ENCODE measurements around the gene ORC6. TPM values are rescaled to one million over a fixed set of nuclear protein-coding genes. Genes with fewer than 3 reads are reported as not detected.

Gene ORC6
- total RNA-seq, 2 experiments from 2014 or later: 3.7 to 3.8 TPM

DNA sequence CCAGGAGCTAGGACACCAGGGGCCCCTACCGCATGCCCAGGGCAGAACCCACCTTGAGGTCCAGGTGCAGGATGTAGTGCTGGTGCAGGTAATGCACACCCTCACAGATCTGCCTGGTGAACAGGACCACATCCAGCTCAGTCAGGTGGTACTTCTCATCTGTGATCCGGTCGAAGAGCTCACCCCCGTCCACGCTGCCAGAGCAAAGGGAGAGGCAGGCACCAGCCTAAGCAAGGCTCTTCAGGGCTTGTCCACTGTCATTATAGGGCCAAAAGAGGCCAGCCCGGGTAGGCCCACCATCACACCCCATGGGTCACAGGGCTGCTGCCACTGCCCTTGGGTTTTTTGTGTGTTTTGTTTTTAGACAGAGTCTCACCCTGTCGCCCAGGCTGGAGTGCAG, 37.7 kb downstream of the ORC6 start:
- Mint-ChIP-seq H3K9me3 (peaks cover 5% of the 10 kb centered on the region), H3K36me3 (ENCODE audit: low read depth) (no peaks in the 10 kb centered on the region), H3K4me1 (ENCODE audit: low read depth) (no peaks in the 10 kb centered on the region), H3K27ac (no peak overlapping the region), H3K27me3 (no peaks in the 10 kb centered on the region), H3K4me3 (no peak overlapping the region)
- DNase-seq: no peak
- H3K27me3 ChIP-seq (ENCODE audit: control insufficient read depth in 1 of 2, insufficient read depth in 2 of 2, low read length in 2 of 2): no peaks in the 10 kb centered on the region
- TF ChIP-seq, protein P1, sequence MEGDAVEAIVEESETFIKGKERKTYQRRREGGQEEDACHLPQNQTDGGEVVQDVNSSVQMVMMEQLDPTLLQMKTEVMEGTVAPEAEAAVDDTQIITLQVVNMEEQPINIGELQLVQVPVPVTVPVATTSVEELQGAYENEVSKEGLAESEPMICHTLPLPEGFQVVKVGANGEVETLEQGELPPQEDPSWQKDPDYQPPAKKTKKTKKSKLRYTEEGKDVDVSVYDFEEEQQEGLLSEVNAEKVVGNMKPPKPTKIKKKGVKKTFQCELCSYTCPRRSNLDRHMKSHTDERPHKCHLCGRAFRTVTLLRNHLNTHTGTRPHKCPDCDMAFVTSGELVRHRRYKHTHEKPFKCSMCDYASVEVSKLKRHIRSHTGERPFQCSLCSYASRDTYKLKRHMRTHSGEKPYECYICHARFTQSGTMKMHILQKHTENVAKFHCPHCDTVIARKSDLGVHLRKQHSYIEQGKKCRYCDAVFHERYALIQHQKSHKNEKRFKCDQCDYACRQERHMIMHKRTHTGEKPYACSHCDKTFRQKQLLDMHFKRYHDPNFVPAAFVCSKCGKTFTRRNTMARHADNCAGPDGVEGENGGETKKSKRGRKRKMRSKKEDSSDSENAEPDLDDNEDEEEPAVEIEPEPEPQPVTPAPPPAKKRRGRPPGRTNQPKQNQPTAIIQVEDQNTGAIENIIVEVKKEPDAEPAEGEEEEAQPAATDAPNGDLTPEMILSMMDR (IDR thresholded peaks at IDR 0.05): no peak
- H3K36me3 ChIP-seq (ENCODE audit: insufficient read depth, low read length): no peaks in the 10 kb centered on the region
- no peak overlapping the region for H3K4me3 ChIP-seq (ENCODE audit: low read length)
- no peak for ATAC-seq (ENCODE audit: poor library complexity)
- no peaks in the 10 kb centered on the region for H3K4me1 ChIP-seq (ENCODE audit: insufficient read depth, low read length)
- ChIA-PET POLR2A (no interaction called here), CTCF (no interaction called here)
- intact Hi-C loops (cut with DNase I, micrococcal nuclease): no loop called here
- no peak overlapping the region for H3K27ac ChIP-seq (ENCODE audit: low read depth in 1 of 2, low read length in 2 of 2)
- H3K9me3 ChIP-seq (ENCODE audit: control insufficient read depth in 1 of 2, insufficient read depth in 1 of 2, low read length in 2 of 2): peaks cover 0 to 4% of the 10 kb centered on the region in 2 experiments

- peaks cover 0 to 4% of the 10 kb centered on the region in 2 experiments for H3K9me3 ChIP-seq (ENCODE audit: control insufficient read depth in 1 of 2, insufficient read depth in 1 of 2, low read length in 2 of 2)
- CTCF ChIA-PET: no interaction called here
- no peak overlapping the region for H3K27ac ChIP-seq (ENCODE audit: low read depth in 1 of 2, low read length in 2 of 2)
- H3K4me1 ChIP-seq (ENCODE audit: insufficient read depth, low read length): no peaks in the 10 kb centered on the region
- DNase-seq (no peak), ATAC-seq (ENCODE audit: poor library complexity) (no peak)
- Mint-ChIP-seq H3K27me3 (no peaks in the 10 kb centered on the region), H3K36me3 (ENCODE audit: low read depth) (no peaks in the 10 kb centered on the region), H3K9me3 (peaks cover 5% of the 10 kb centered on the region), H3K4me3 (no peak overlapping the region), H3K4me1 (ENCODE audit: low read depth) (no peaks in the 10 kb centered on the region), H3K27ac (no peak overlapping the region)
- H3K27me3 ChIP-seq (ENCODE audit: control insufficient read depth in 1 of 2, insufficient read depth in 2 of 2, low read length in 2 of 2): no peaks in the 10 kb centered on the region
- TF ChIP-seq, protein P1 (IDR thresholded peaks at IDR 0.05): no peak
- no peak overlapping the region for H3K4me3 ChIP-seq (ENCODE audit: low read length)
- POLR2A ChIA-PET: no interaction called here
- intact Hi-C loops (cut with DNase I, micrococcal nuclease): no loop called here
- no peaks in the 10 kb centered on the region for H3K36me3 ChIP-seq (ENCODE audit: insufficient read depth, low read length)
Measured at GRCh38 chr16:46727630-46728029, 38.2 kb downstream of the ORC6 start.

- Histone ChIP-seq H3K36me3 (ENCODE audit: insufficient read depth, low read length) (no peaks in the 10 kb centered on the region), H3K4me1 (ENCODE audit: insufficient read depth, low read length) (no peaks in the 10 kb centered on the region), H3K4me3 (ENCODE audit: low read length) (no peak overlapping the region), H3K27me3 (ENCODE audit: control insufficient read depth in 1 of 2, insufficient read depth in 2 of 2, low read length in 2 of 2) (no peaks in the 10 kb centered on the region), H3K9me3 (ENCODE audit: control insufficient read depth in 1 of 2, insufficient read depth in 1 of 2, low read length in 2 of 2) (peaks cover 0 to under 1% of the 10 kb centered on the region in 2 experiments), H3K27ac (ENCODE audit: low read depth in 1 of 2, low read length in 2 of 2) (no peak overlapping the region)
- Mint-ChIP-seq H3K27ac (no peak overlapping the region), H3K4me3 (no peak overlapping the region), H3K27me3 (no peaks in the 10 kb centered on the region), H3K9me3 (peaks cover 5% of the 10 kb centered on the region), H3K36me3 (ENCODE audit: low read depth) (no peaks in the 10 kb centered on the region), H3K4me1 (ENCODE audit: low read depth) (no peaks in the 10 kb centered on the region)
- CTCF ChIA-PET: no interaction called here
- TF ChIP-seq, protein P1 (IDR thresholded peaks at IDR 0.05): no peak
- DNase-seq (no peak), ATAC-seq (ENCODE audit: poor library complexity) (no peak)
- POLR2A ChIA-PET: no interaction called here
- intact Hi-C loops (cut with DNase I, micrococcal nuclease): no loop called here
Measured at GRCh38 chr16:46728806-46729205, 39.3 kb downstream of the ORC6 start.
